A549 (cell line): ENCODE measurements around the gene MESP2. TPM values are rescaled to one million over a fixed set of nuclear protein-coding genes. Genes with fewer than 3 reads are reported as not detected.
A peak's percentile ranks its signal among the peaks of the same experiment; 100 is the strongest.

Experiments used
- ATAC-seq, 2 experiments: fragments of 200-7000 bp in 1 of 2; fragments of >200 bp in 1 of 2; cut with Nextera tagmentation in 1 of 2; cut with Tn5 transposase in 1 of 2; 3 replicates each; pipeline versions ENCODE4 v1.8.0 to v1.9.1; 2018 to 2020; ENCODE audit warnings: mild to moderate bottlenecking in 1 of 2, moderate library complexity in 1 of 2
- CTCF ChIA-PET: fragments of 300-600 bp; sonication (Branson Sonifier 250); formaldehyde crosslinking; extraction: SDS; loops from one replicate; lab custom pipeline; 2021; ENCODE audit warnings: antibody characterized with exemption, inconsistent platforms; lab: Yijun Ruan, JAX
- POLR2A ChIA-PET: fragments of 350-600 bp; formaldehyde crosslinking; extraction: SDS; loops from one replicate; lab custom pipeline; 2021; ENCODE audit warnings: antibody characterized with exemption, inconsistent platforms; lab: Yijun Ruan, JAX
- DNase-seq, 2 experiments: peaks; one replicate each; pipeline versions ENCODE4 v3.0.0 to v3.0.0-alpha.2; 2011 to 2016; ENCODE audit warnings: low read depth in 1 of 2, low spot score in 1 of 2
- FAIRE-seq: peaks from 2 replicates; lab custom pipeline; 2011; peaks lifted over from hg19 to GRCh38; lab: Jason Lieb, UNC
- H3K27ac ChIP-seq, 2 experiments: fragments of >200 bp; sonication (Bioruptor Twin); formaldehyde crosslinking; 3 replicates each; pipeline ENCODE4 v1.5.1; 2016 to 2017
- H3K4me1 ChIP-seq: fragments of >200 bp; sonication (Bioruptor Twin); formaldehyde crosslinking; 3 replicates; pipeline ENCODE4 v1.6.1; 2016
- H3K4me2 ChIP-seq: fragments of >200 bp; sonication (Bioruptor Twin); formaldehyde crosslinking; 3 replicates; pipeline ENCODE4 v1.6.1; 2016
- H3K4me3 ChIP-seq: fragments of >200 bp; sonication (Bioruptor Twin); formaldehyde crosslinking; 3 replicates; pipeline ENCODE4 v1.5.1; 2016
- H3K9me3 ChIP-seq: fragments of >200 bp; sonication (Bioruptor Twin); formaldehyde crosslinking; 3 replicates; pipeline ENCODE4 v1.6.1; 2016
- BCL3 ChIP-seq: fragments of >200 bp; sonication (Bioruptor Twin); formaldehyde crosslinking; IDR thresholded peaks from 3 replicates; pipeline ENCODE4 v1.6.1; 2016
- E2F6 ChIP-seq: IDR thresholded peaks from 2 replicates; pipeline ENCODE4 v1.6.1; 2012; ENCODE audit warnings: low read depth, borderline replicate concordance
- EHF ChIP-seq: fragments of 250-450 bp; sonication (Bioruptor Pico); IDR thresholded peaks from 2 replicates; pipeline ENCODE4 v1.5.0; 2020; ENCODE audit warnings: mild to moderate bottlenecking
- EP300 ChIP-seq, 2 experiments: fragments of >200 bp; sonication (Bioruptor Twin); formaldehyde crosslinking; IDR thresholded peaks; 2 replicates in 1 of 2; 3 replicates in 1 of 2; pipeline ENCODE4 v1.6.1; 2016 to 2017
- FOSL2 ChIP-seq, 2 experiments: fragments of 450-650 bp in 1 of 2; fragments of >200 bp in 1 of 2; sonication (Bioruptor Twin) in 1 of 2; formaldehyde crosslinking; IDR thresholded peaks; 2 replicates each; pipeline versions ENCODE4 v1.5.0 to v1.6.1; 2016 to 2020; ENCODE audit warnings: mild to moderate bottlenecking in 1 of 2, moderate library complexity in 1 of 2
- HDAC2 ChIP-seq: fragments of 200-600 bp; sonication (generic); IDR thresholded peaks from 2 replicates; pipeline ENCODE4 v1.6.1; 2016
- HMGXB4 ChIP-seq: fragments of 250-450 bp; sonication (Bioruptor Pico); IDR thresholded peaks from 2 replicates; pipeline ENCODE4 v1.5.0; 2021; ENCODE audit warnings: mild to moderate bottlenecking, moderate library complexity, borderline replicate concordance
- KDM1A ChIP-seq: fragments of 200-600 bp; sonication (generic); IDR thresholded peaks from 2 replicates; pipeline ENCODE4 v1.6.1; 2016; ENCODE audit warnings: low read depth, mild to moderate bottlenecking
- KDM5A ChIP-seq: fragments of 200-600 bp; sonication (generic); IDR thresholded peaks from 2 replicates; pipeline ENCODE4 v1.6.1; 2016; ENCODE audit warnings: antibody characterized with exemption, mild to moderate bottlenecking
- MAFK ChIP-seq: fragments of 450-650 bp; IDR thresholded peaks from 2 replicates; pipeline ENCODE4 v1.6.1; 2014; ENCODE audit not compliant: partially characterized antibody
- MYC ChIP-seq: IDR thresholded peaks from 2 replicates; pipeline ENCODE4 v1.6.1; 2012; ENCODE audit warnings: mild to moderate bottlenecking, inconsistent platforms, low read length, improper control_type of control experiment, borderline replicate concordance
- RAD21 ChIP-seq, 2 experiments: fragments of >200 bp in 1 of 2; sonication (Bioruptor Twin) in 1 of 2; formaldehyde crosslinking in 1 of 2; IDR thresholded peaks in 1 of 2; conservative IDR thresholded peaks in 1 of 2; 2 replicates in 1 of 2; 3 replicates in 1 of 2; pipeline ENCODE4 v1.6.1; 2012 to 2018; ENCODE audit warnings: inconsistent platforms in 1 of 2
- REST ChIP-seq: fragments of 200-600 bp; sonication (generic); IDR thresholded peaks from 2 replicates; pipeline ENCODE4 v1.6.1; 2016; ENCODE audit warnings: antibody characterized with exemption, mild to moderate bottlenecking, moderate library complexity
- ZC3H11A ChIP-seq: fragments of 450-650 bp; IDR thresholded peaks from 2 replicates; pipeline ENCODE4 v1.6.1; 2014; ENCODE audit warnings: antibody characterized with exemption, mild to moderate bottlenecking
- ZNF302 ChIP-seq: fragments of 250-450 bp; sonication (Bioruptor Pico); IDR thresholded peaks from 2 replicates; pipeline ENCODE4 v1.9.0; 2021; ENCODE audit warnings: inconsistent platforms, mild to moderate bottlenecking, moderate library complexity
- WGBS: methylation state at CpG from one replicate; pipeline ENCODE4 v1.1.6; 2017; ENCODE audit errors: missing lambda C conversion rate; 5-methylcytosine and 5-hydroxymethylcytosine counted together
- polyA plus RNA-seq, 4 experiments: library from polyadenylated mRNA; depleted of rRNA in 3 of 4; stranded (reverse); fragments of >200 nt; fragmentation: RNase III in 1 of 4; extraction: RNeasy Plus Mini Kit Qiagen cat#74134 plus additional on column Dnase treatment in 1 of 4; gene quantifications; 2 replicates in 3 of 4; 3 replicates in 1 of 4; pipeline ENCODE4 v1.2.3, GENCODE V29; 2011 to 2017
- TF ChIP-seq, protein P1 (sequence below): fragments of 250-450 bp; sonication (Bioruptor Pico); IDR thresholded peaks from 2 replicates; pipeline ENCODE4 v1.5.0; 2020; ENCODE audit warnings: low read depth, mild to moderate bottlenecking, moderate library complexity
- TF ChIP-seq, protein P2 (sequence below): fragments of 450-650 bp; IDR thresholded peaks from 2 replicates; pipeline ENCODE4 v1.6.1; 2014; ENCODE audit warnings: antibody characterized with exemption
- TF ChIP-seq, protein P3 (sequence below): fragments of 150-350 bp; IDR thresholded peaks from 2 replicates; pipeline ENCODE4 v1.6.1; 2014; ENCODE audit warnings: low read depth, mild to moderate bottlenecking, low read length

MESP2 gene
- polyA plus RNA-seq, 2 of the 4 experiments (the other 2 are of a cell fraction) = 0.22 to 0.57 TPM

DNA sequence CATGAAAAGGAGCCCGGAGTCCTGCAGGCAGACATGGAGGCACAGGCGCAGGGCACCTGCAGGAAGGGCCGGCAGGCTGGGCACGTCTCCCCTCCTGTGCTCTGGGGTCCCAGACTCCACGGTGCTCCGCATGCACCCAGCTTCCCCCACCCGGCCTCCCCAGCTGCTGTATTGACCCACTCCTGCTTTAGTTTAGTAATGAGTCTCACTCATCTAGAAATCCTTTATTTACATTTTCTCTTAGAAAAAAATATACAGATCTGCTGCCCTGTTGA lies 8.5 kb downstream of the MESP2 start:
- TF ChIP-seq HDAC2 (no peak), ZNF302 (CRISPR knock-in tag) (no peak), BCL3 (no peak), E2F6 (no peak), ZC3H11A (no peak), EP300 (IDR thresholded peaks at IDR 0.05) (no peak), HMGXB4 (CRISPR knock-in tag) (no peak), REST (no peak), KDM1A (no peak), KDM5A (no peak), MAFK (no peak), RAD21 (conservative IDR thresholded peaks at IDR 0.05 in 1 of 2, IDR thresholded peaks at IDR 0.05 in 1 of 2) (no peak), FOSL2 (IDR thresholded peaks at IDR 0.05) (no peak), FOSL2 (CRISPR knock-in tag; IDR thresholded peaks at IDR 0.05) (no peak), MYC (no peak), EHF (CRISPR knock-in tag) (no peak)
- TF ChIP-seq, protein P1, sequence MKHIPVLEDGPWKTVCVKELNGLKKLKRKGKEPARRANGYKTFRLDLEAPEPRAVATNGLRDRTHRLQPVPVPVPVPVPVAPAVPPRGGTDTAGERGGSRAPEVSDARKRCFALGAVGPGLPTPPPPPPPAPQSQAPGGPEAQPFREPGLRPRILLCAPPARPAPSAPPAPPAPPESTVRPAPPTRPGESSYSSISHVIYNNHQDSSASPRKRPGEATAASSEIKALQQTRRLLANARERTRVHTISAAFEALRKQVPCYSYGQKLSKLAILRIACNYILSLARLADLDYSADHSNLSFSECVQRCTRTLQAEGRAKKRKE (CRISPR knock-in tag) = no peak
- TF ChIP-seq, protein P2, sequence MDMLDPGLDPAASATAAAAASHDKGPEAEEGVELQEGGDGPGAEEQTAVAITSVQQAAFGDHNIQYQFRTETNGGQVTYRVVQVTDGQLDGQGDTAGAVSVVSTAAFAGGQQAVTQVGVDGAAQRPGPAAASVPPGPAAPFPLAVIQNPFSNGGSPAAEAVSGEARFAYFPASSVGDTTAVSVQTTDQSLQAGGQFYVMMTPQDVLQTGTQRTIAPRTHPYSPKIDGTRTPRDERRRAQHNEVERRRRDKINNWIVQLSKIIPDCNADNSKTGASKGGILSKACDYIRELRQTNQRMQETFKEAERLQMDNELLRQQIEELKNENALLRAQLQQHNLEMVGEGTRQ = no peak
- TF ChIP-seq, protein P3, sequence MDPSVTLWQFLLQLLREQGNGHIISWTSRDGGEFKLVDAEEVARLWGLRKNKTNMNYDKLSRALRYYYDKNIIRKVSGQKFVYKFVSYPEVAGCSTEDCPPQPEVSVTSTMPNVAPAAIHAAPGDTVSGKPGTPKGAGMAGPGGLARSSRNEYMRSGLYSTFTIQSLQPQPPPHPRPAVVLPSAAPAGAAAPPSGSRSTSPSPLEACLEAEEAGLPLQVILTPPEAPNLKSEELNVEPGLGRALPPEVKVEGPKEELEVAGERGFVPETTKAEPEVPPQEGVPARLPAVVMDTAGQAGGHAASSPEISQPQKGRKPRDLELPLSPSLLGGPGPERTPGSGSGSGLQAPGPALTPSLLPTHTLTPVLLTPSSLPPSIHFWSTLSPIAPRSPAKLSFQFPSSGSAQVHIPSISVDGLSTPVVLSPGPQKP = no peak
- WGBS = 90% methylated on average over 7 of the region's 7 CpGs
- H3K4me3 ChIP-seq = no peak overlapping the region
- peak overlapping the region; percentile 60 to 79; a peak in 4 of 6 replicates for H3K27ac ChIP-seq
- no peak for ATAC-seq
- H3K9me3 ChIP-seq = peaks cover 22% of the 10 kb centered on the region
- H3K4me1 ChIP-seq = peaks cover 37% of the 10 kb centered on the region
- FAIRE-seq = no peak
- no peak for DNase-seq
- ChIA-PET CTCF (interaction anchor here (1.6 to 3.1 kb wide), 5 partner anchors 11 to 90 kb away, joined by 4 to 19 read pairs (median 18); no protein-coding TSS in a partner anchor), POLR2A (no interaction called here)
- H3K4me2 ChIP-seq = no peak overlapping the region
